OCI-LY1 (cell line): ENCODE results near the gene OGN.

Experiments
- H2AFZ ChIP-seq: fragments of 200-600 bp; sonication (generic), shearing (Covaris generic); 2 replicates; pipeline ENCODE4 v1.6.0; 2014; ENCODE audit warnings: antibody characterized with exemption, mild to moderate bottlenecking, low read length
- H3F3A ChIP-seq: fragments of 200-600 bp; sonication (generic), shearing (Covaris generic); 2 replicates; pipeline ENCODE4 v1.6.0; 2014; ENCODE audit warnings: mild to moderate bottlenecking, antibody characterized with exemption, low read length, moderate library complexity; ENCODE audit not compliant: insufficient read depth
- H3K27ac ChIP-seq: fragments of 200-600 bp; sonication (generic); 2 replicates; pipeline ENCODE4 v1.5.1; 2014; ENCODE audit warnings: low read length, mixed run types, mild to moderate bottlenecking, low read depth; ENCODE audit not compliant: poor library complexity, severe bottlenecking
- H3K27me3 ChIP-seq: fragments of 200-600 bp; sonication (generic); 2 replicates; pipeline ENCODE4 v1.6.0; 2014; ENCODE audit warnings: antibody characterized with exemption, mild to moderate bottlenecking, low read length, moderate library complexity; ENCODE audit not compliant: insufficient read depth
- H3K36me3 ChIP-seq: fragments of 200-600 bp; sonication (generic); 2 replicates; pipeline ENCODE4 v1.6.1; 2014; ENCODE audit warnings: mild to moderate bottlenecking, antibody characterized with exemption, low read length, moderate library complexity, mixed read lengths; ENCODE audit not compliant: insufficient read depth
- H3K4me1 ChIP-seq: fragments of 200-600 bp; sonication (generic); 2 replicates; pipeline ENCODE4 v1.5.1; 2014; ENCODE audit warnings: mild to moderate bottlenecking, low read length, moderate library complexity; ENCODE audit not compliant: insufficient read depth, severe bottlenecking
- H3K4me2 ChIP-seq: fragments of 200-600 bp; sonication (generic), shearing (Covaris generic); 2 replicates; pipeline ENCODE4 v1.6.1; 2014; ENCODE audit warnings: low read length
- H3K4me3 ChIP-seq: fragments of 200-600 bp; sonication (generic); 2 replicates; pipeline ENCODE4 v1.5.1; 2014; ENCODE audit warnings: low read length, low read depth, mild to moderate bottlenecking, mixed read lengths; ENCODE audit not compliant: poor library complexity, severe bottlenecking
- H3K79me2 ChIP-seq: fragments of 200-600 bp; shearing (Covaris generic); 2 replicates; pipeline ENCODE4 v1.6.1; 2016; ENCODE audit warnings: mixed run types, low read length, mixed read lengths; ENCODE audit not compliant: insufficient read depth
- H3K9ac ChIP-seq: fragments of 200-600 bp; sonication (generic), shearing (Covaris generic); 2 replicates; pipeline ENCODE4 v1.6.1; 2014; ENCODE audit warnings: mild to moderate bottlenecking, low read length, mixed read lengths
- H3K9me2 ChIP-seq: fragments of 200-600 bp; sonication (generic), shearing (Covaris generic); 2 replicates; pipeline ENCODE4 v1.6.1; 2014; ENCODE audit warnings: low read depth, mild to moderate bottlenecking, low read length, mixed read lengths
- H3K9me3 ChIP-seq: fragments of 200-600 bp; shearing (Covaris generic); 2 replicates; pipeline ENCODE4 v1.6.1; 2014; ENCODE audit warnings: low read length, mixed read lengths
- H4K20me1 ChIP-seq: fragments of 200-600 bp; sonication (generic), shearing (Covaris generic); 2 replicates; pipeline ENCODE4 v1.6.0; 2016; ENCODE audit warnings: mild to moderate bottlenecking, low read length; ENCODE audit not compliant: insufficient read depth
- CTCF ChIP-seq: fragments of 200-600 bp; sonication (generic), shearing (Covaris generic); IDR thresholded peaks from 2 replicates; pipeline ENCODE4 v1.5.1; 2017; ENCODE audit warnings: mild to moderate bottlenecking, antibody characterized with exemption, low read length, moderate library complexity, mixed read lengths
- EZH2 ChIP-seq: fragments of 200-600 bp; sonication (generic), shearing (Covaris generic); IDR thresholded peaks from 2 replicates; pipeline ENCODE4 v1.8.0; 2017; ENCODE audit warnings: borderline replicate concordance, mixed run types, mild to moderate bottlenecking, antibody characterized with exemption, low read length, moderate library complexity, mixed read lengths

OGN gene

GRCh38 chr9:92359394-92359995, 44.9 kb downstream of the OGN start:
- Histone ChIP-seq H2AFZ (no peak overlapping the region), H3K4me1 (no peaks in the 10 kb centered on the region), H3K4me2 (no peak overlapping the region), H3K36me3 (peaks cover 20% of the 10 kb centered on the region), H3K9me2 (no peaks in the 10 kb centered on the region), H3F3A (no peaks in the 10 kb centered on the region), H3K27ac (no peak overlapping the region), H4K20me1 (no peaks in the 10 kb centered on the region), H3K9ac (no peak overlapping the region), H3K79me2 (no peaks in the 10 kb centered on the region), H3K27me3 (no peaks in the 10 kb centered on the region), H3K9me3 (0 out of 2 replicates have a peak, but pooled peaks cover 3% of the 10 kb centered on the region), H3K4me3 (no peak overlapping the region)
- TF ChIP-seq EZH2, result no peak
- TF ChIP-seq CTCF, result no peak

GRCh38 chr9:92353051-92353450, 51.3 kb downstream of the OGN start:
- Histone ChIP-seq H3K79me2 (no peaks in the 10 kb centered on the region), H3K4me2 (no peak overlapping the region), H3K36me3 (peaks cover 56% of the 10 kb centered on the region), H3F3A (no peaks in the 10 kb centered on the region), H3K27ac (no peak overlapping the region), H2AFZ (no peak overlapping the region), H3K9me3 (0 out of 2 replicates have a peak, but pooled peaks cover 3% of the 10 kb centered on the region), H4K20me1 (no peaks in the 10 kb centered on the region), H3K4me1 (no peaks in the 10 kb centered on the region), H3K9me2 (no peaks in the 10 kb centered on the region), H3K4me3 (no peak overlapping the region), H3K27me3 (no peaks in the 10 kb centered on the region), H3K9ac (no peak overlapping the region)
- TF ChIP-seq CTCF, result no peak
- no peak for TF ChIP-seq EZH2

- no peak overlapping the region for H3K4me3 ChIP-seq
- H3K9ac ChIP-seq, result no peak overlapping the region
- peaks cover 60% of the 10 kb centered on the region for H3K36me3 ChIP-seq
- H4K20me1 ChIP-seq, result no peaks in the 10 kb centered on the region
- no peaks in the 10 kb centered on the region for H3K79me2 ChIP-seq
- no peaks in the 10 kb centered on the region for H3F3A ChIP-seq
- no peaks in the 10 kb centered on the region for H3K4me1 ChIP-seq
- H3K27ac ChIP-seq, result no peak overlapping the region
- H3K9me2 ChIP-seq, result no peaks in the 10 kb centered on the region
- no peaks in the 10 kb centered on the region for H3K27me3 ChIP-seq
- H3K9me3 ChIP-seq, result 0 out of 2 replicates have a peak, but pooled peaks cover 3% of the 10 kb centered on the region
- TF ChIP-seq EZH2 (no peak), CTCF (no peak)
- no peak overlapping the region for H3K4me2 ChIP-seq
- no peak overlapping the region for H2AFZ ChIP-seq
These were observed 53.6 kb downstream of the OGN start for GRCh38 chr9:92350740-92351133.
